ENCODE data around the gene SMYD3. TPM values are rescaled to one million over a fixed set of nuclear protein-coding genes. Genes with fewer than 3 reads are reported as not detected.

Gene SMYD3
- total and polyA plus RNA-seq, 2 of the 13 experiments (the other 11 are each of a cell fraction or from before 2014, with no cell fraction given) = 27.7 to 35.8 TPM

GRCh38 chr1:246497331-246497915 lies 9.7 kb downstream of the SMYD3 start (continued):
- TF ChIP-seq ZBTB49 (CRISPR knock-in tag; IDR thresholded peaks at IDR 0.05; ENCODE audit: borderline replicate concordance) = no peak
- peak; percentile 65 for TF ChIP-seq CTCF (CRISPR knock-in tag; IDR thresholded peaks at IDR 0.05)
- TF ChIP-seq ZBTB7A (CRISPR knock-in tag; IDR thresholded peaks at IDR 0.05) = no peak
- no peak for TF ChIP-seq ZNF207 (IDR thresholded peaks at IDR 0.05; ENCODE audit: borderline replicate concordance)
- TF ChIP-seq HOMEZ (CRISPR knock-in tag; IDR thresholded peaks at IDR 0.05; ENCODE audit: low read depth) = 0 out of 2 replicates have a peak, but pooled peaks have one; percentile 33
- no peak for TF ChIP-seq ZNF713 (CRISPR knock-in tag; IDR thresholded peaks at IDR 0.05)
- TF ChIP-seq ZNF562 (CRISPR knock-in tag; IDR thresholded peaks at IDR 0.05; ENCODE audit: borderline replicate concordance) = no peak
- TF ChIP-seq ZFP41 (CRISPR knock-in tag; IDR thresholded peaks at IDR 0.05; ENCODE audit: borderline replicate concordance) = no peak
- peak; percentile 66 for TF ChIP-seq STAG1 (CRISPR knock-in tag; IDR thresholded peaks at IDR 0.05)
- TF ChIP-seq ZNF547 (CRISPR knock-in tag; IDR thresholded peaks at IDR 0.05) = no peak
- TF ChIP-seq CREM (IDR thresholded peaks at IDR 0.05) = no peak
- no peak for TF ChIP-seq CREM (CRISPR knock-in tag; IDR thresholded peaks at IDR 0.05)
- TF ChIP-seq ZNF720 (CRISPR knock-in tag; IDR thresholded peaks at IDR 0.05) = no peak
- TF ChIP-seq HMGXB3 (CRISPR knock-in tag; IDR thresholded peaks at IDR 0.05; ENCODE audit: borderline replicate concordance) = no peak
- no peak for TF ChIP-seq BCL6 (CRISPR knock-in tag; IDR thresholded peaks at IDR 0.05)
- no peak for TF ChIP-seq TRIM22 (IDR thresholded peaks at IDR 0.05)
- no peak for TF ChIP-seq SCMH1 (CRISPR knock-in tag; IDR thresholded peaks at IDR 0.05; ENCODE audit: borderline replicate concordance)
- TF ChIP-seq CAMTA2 (CRISPR knock-in tag; IDR thresholded peaks at IDR 0.05; ENCODE audit: borderline replicate concordance) = no peak
